Measurements from ENCODE around the gene BOK. TPM values are rescaled to one million over a fixed set of nuclear protein-coding genes. Genes with fewer than 3 reads are reported as not detected.

Gene BOK
- total and polyA plus RNA-seq, 2 of the 4 experiments (the other 2 are of a cell fraction): 13.3 to 34.4 TPM

GRCh38 chr2:241514986-241515737 lies 43.4 kb upstream of the BOK start:
- no peaks in the 10 kb centered on the region for H3K4me1 ChIP-seq (ENCODE audit: control insufficient read depth, insufficient read depth, low read length)
- CTCF ChIA-PET: interaction anchor here (0.6 kb wide), 1 partner anchor 83 kb away, joined by 4 read pairs; no protein-coding TSS in a partner anchor
- H3K27me3 ChIP-seq (ENCODE audit: control insufficient read depth, insufficient read depth, low read length): no peaks in the 10 kb centered on the region; the same call in 1 of the 2 replicates
- peak overlapping the region in 1 of 2 experiments; percentile 63; a peak in 2 of 4 replicates for H4K8ac ChIP-seq (ENCODE audit: low read depth in 2 of 2, low read length in 2 of 2)
- no TSS peak for BruUV-seq (replicated peaks)
- H2BK5ac ChIP-seq (ENCODE audit: low read depth, low read length, poor library complexity, severe bottlenecking): no peak overlapping the region
- peaks cover 9% of the 10 kb centered on the region; the same call in 1 of the 2 replicates for H3K9me1 ChIP-seq (ENCODE audit: insufficient read depth, low read length)
- H3K36me3 ChIP-seq (ENCODE audit: control insufficient read depth, insufficient read depth, low read length): no peaks in the 10 kb centered on the region
- H3K18ac ChIP-seq (ENCODE audit: low read depth, low read length): no peak overlapping the region
- H3K14ac ChIP-seq (replicated peaks; ENCODE audit: low read depth, low read length): no peak overlapping the region
- H3K56ac ChIP-seq (ENCODE audit: extremely low read depth, insufficient read depth, low read length): no peak overlapping the region
- H4K91ac ChIP-seq (ENCODE audit: insufficient read depth, low read depth, low read length): no peak overlapping the region
- TF ChIP-seq CHD1 (IDR thresholded peaks at IDR 0.05; ENCODE audit: low read depth, low read length) (no peak), MAZ (IDR thresholded peaks at IDR 0.05; ENCODE audit: borderline replicate concordance, low read depth, low read length) (no peak), CEBPB (IDR thresholded peaks at IDR 0.05; ENCODE audit: low read depth, low read length) (no peak), MXI1 (IDR thresholded peaks at IDR 0.05; ENCODE audit: borderline replicate concordance, low read depth, low read length) (no peak), BHLHE40 (IDR thresholded peaks at IDR 0.05; ENCODE audit: low read depth, low read length) (no peak)
- 83% methylated on average over 2 of the region's 10 CpGs; no CpG with 5 or more reads in 1 of the 2 experiments for WGBS, 2 experiments (ENCODE audit: extremely low coverage in 2 of 2, insufficient read length in 1 of 2)
- no peak overlapping the region for H3K4me3 ChIP-seq (ENCODE audit: insufficient read depth, low read depth, low read length)
- H3K23ac ChIP-seq (ENCODE audit: low read depth, low read length): no peak overlapping the region
- ATAC-seq (ENCODE audit: low read depth): peak; percentile 48; the same call in 1 of the 2 replicates
- no peak overlapping the region for H2AK5ac ChIP-seq (ENCODE audit: low read depth, low read length)
- no peak overlapping the region for H2BK20ac ChIP-seq (ENCODE audit: low read depth, low read length)
- H3K9ac ChIP-seq (ENCODE audit: low read depth, low read length): no peak overlapping the region
- no peak overlapping the region for H2BK120ac ChIP-seq (ENCODE audit: low read depth, low read length)
- no peak overlapping the region for H3K4me2 ChIP-seq (ENCODE audit: low read depth, low read length)
- no peaks in the 10 kb centered on the region for H3K9me3 ChIP-seq (ENCODE audit: control insufficient read depth, insufficient read depth, low read length)
- H3K79me1 ChIP-seq (ENCODE audit: low read depth in 1 of 2, low read length in 2 of 2): no peaks in the 10 kb centered on the region
- H3K27ac ChIP-seq (ENCODE audit: insufficient read depth, low read length): no peak overlapping the region
- in situ Hi-C loops (cut with MboI; ENCODE audit: low sequenced_read_pairs) (no loop called here), dilution Hi-C loops (cut with HindIII; ENCODE audit: low sequenced_read_pairs, unreplicated experiment) (no loop called here), intact Hi-C loops (cut with micrococcal nuclease) (no loop called here)
- DNase-seq: no peak
- no peak overlapping the region for H3K4ac ChIP-seq (ENCODE audit: low read depth, low read length)
- no peak overlapping the region for H2AK9ac ChIP-seq (replicated peaks; ENCODE audit: low read depth, low read length, poor library complexity)
- no peak overlapping the region for H2BK15ac ChIP-seq (ENCODE audit: low read depth, low read length)
- no peak overlapping the region for H4K5ac ChIP-seq (ENCODE audit: low read depth, low read length)
- POLR2A ChIA-PET (ENCODE audit: unreplicated experiment): no interaction called here
- no peaks in the 10 kb centered on the region for H4K20me1 ChIP-seq (ENCODE audit: insufficient read depth, low read length)
- H2AFZ ChIP-seq (replicated peaks; ENCODE audit: low read length, poor library complexity): peak overlapping the region; percentile 46
